DMS114 treated with DMSO at 0.1 percent for 48 hours (cell line): ENCODE data around the gene USP6NL.
A peak's percentile ranks its signal among the peaks of the same experiment; 100 is the strongest.

ENCODE experiments used
- DNase-seq: peaks from one replicate; lab custom pipeline; 2025; ENCODE audit not compliant: unreplicated experiment; lab: John Stamatoyannopoulos, UW

Gene USP6NL

DNA sequence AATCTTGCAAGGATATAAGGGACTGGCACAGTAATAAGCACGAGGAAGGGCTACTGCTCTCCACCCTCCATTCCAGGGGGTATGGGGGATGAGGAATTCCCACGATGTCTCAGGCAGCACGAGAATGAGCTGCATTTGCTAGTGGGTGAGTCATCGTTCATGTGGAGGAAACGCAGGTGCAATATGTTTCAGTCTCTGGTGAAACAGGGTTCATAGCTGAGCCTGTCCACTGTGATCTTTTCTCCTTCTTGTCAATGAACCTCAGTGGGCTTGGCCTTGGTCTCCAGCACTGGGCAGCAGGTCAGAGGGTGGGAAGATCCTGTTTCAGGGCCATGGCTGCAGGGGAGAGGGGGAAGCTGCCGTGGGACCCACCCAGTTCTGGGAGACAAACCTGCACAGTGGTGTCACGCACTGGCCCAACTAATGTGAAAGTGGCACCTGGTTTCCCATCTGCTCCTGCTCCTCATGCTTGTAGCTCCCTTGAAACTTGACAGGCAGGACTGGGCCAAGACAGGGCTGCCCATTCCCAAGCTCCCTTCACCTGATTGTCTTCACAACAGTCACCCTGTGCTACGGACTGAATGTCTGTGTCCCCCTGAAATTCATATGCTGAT is 181.9 kb downstream of the USP6NL start:
- no peak for DNase-seq

DNA sequence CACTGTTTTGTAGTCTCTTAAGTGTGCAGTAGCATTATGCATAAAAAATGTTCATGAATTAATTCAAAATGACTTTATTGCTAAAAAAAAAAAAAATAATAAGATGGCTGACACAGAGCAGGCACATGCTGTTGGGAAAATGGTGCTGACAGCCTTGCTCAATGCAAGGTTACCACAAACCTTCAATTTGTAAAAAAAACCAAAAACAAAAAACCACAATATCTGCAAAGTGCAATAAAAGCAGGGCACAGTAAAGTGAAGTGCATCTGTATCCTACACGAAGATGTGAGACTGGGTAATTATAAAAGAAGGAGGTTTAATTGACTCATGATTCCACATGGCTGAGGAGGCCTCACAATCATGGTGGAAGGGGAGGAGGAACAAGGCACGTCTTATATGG is 185.8 kb downstream of the USP6NL start:
- DNase-seq: no peak

DNA sequence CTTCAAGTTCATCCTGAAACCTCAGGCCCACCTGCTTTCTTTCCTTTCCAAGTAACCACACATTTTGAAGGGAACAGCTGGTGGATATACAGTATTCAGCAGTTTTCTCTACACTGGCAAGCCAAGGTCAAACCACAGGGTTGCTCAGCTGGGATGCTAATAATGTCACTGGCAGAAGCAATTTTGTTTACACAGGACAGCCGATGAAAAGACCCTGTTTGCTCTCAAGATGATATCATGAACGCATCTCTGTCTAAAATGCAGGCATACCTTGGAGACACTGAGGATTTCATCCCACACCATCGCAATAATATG is 186.2 kb downstream of the USP6NL start:
- no peak for DNase-seq

DNA sequence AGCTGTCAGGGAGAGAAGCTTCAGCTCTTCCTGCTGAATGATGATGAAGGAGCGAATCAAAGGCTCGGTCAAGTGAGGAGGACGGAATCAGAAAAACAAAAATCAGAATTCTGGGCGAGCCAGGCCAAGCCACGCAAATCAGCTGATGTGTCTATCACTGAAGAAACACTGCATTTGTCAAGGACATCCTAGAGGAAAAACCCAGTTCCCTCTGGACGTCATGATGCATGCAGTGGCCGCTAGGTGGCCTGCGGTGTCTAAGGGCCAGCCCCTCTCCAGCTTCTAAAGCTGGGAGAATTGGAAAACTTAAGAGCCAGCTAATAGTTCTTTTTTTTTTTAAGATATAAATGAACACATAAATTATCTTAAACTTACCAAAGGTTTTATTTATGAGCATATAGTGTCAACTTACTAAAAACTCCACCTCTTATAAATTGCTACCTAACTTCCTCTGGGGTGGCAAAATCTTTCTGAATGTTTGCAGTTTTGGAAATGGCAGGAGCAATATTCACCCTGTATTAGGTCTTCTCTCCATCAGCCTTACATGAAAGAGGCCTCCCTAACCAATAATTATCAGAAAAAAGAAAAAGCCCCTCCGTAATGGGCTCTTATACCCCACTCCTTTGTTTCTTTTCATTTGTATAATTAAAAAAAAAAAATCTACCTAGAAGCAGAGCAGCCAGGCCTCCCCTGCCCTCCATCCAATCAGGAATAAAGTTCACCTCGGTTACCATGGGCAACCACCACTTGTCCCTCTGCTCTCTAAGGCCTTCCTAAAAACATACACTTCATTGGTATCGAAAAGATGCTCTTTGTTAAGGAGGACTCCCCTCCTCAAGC is 186.8 kb downstream of the USP6NL start:
- peak; percentile 49 for DNase-seq

DNA sequence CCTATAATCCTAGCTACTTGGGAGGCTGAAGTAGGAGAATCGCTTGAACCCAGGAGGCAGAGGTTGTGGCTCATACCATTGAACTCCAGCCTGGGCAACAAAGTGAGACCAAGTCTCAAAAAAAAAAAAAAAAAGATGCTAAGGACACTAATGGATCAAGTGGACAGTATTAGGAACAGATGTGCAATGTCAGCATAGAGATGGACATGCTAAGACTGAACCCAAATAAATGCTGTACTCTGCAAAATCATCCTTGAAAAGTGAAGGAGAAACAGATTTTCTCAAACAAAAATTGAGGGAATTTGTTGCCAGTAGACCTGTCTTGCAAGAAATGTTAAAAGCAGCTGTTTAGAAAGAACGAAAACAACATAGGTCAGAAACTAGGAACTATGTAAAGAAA is 194.5 kb downstream of the USP6NL start:
- DNase-seq: no peak

DNA sequence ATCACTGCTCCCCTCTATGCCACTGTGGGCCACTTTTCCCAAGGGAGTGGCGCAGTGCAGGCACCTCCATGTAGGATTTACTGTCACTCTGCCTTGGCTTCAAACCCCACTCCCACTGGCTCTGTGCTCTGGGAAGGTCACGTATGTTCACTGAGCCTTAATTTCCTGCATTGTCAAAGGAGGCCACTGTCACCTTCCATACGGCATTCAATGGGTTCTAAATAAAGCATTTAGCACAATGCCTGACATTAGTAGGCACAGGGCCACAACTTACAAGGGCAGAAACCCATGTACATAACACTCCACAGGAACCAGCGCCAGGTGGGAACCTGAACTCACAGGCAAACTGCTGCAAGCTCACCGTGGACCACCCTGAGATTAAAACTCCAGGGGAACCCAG is 196.4 kb downstream of the USP6NL start:
- DNase-seq: no peak

DNA sequence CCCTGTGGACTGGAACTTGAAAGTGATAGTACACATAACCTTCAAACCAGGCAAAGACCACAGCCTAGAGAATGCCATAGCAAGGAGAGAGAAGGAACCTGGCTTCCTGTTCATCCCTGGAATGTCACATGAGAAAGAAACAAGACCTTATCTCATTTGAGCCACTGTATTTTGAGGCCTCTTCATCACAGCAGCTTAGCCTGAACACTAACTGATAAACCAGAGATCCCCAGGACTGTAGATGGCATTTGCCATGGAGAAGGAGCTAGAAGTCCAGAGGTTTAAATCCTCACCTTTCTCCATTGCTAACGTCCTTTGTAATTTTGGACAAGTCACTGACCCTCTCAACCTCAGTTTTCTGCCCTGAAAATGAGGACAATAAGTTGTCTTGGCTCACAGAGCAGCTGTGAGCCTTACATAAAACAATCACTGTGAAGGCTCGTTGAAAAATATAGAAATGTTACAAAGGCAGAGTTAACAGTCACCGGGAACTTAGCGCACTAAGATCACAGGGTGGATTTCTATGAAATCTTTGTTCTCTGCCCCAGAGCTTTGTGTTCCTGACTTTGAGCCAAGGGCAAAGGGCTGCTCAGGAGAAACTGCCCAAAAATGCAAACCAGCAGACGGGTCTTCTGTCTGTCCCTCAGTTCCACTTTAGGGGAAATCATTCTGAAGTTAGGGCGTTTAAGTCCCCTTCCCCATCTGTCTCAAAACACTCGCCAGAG is 197.0 kb downstream of the USP6NL start:
- no peak for DNase-seq

DNA sequence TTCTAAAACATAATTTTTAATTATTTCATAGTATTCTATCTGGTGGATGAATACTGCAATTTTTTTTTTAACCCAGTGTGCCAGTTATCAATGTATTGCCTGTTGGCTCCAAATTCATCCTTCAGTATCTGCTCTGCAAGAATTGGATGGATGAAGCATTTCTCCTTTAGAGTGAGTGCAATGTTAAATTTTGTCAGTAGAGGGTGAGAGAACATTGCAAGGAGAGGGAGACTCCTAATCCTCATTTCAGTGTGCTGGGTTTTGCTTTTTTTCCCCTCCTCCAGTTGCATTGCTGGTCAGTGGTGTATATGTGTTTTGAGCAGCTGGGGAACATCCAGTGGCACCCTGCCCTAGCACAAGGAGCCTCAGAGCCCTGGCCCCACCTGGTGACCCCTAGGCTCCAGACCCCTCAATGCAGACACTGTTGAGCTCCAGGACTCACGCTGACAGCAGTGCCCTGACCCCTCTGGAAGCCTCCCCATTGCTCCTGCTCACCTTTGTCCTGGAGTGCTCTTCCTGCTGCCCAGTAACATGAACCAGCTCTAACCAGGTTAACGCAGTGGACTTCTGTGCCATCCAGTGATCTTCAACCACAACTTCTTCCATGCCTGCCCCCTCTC is 199.4 kb downstream of the USP6NL start:
- DNase-seq: no peak

DNA sequence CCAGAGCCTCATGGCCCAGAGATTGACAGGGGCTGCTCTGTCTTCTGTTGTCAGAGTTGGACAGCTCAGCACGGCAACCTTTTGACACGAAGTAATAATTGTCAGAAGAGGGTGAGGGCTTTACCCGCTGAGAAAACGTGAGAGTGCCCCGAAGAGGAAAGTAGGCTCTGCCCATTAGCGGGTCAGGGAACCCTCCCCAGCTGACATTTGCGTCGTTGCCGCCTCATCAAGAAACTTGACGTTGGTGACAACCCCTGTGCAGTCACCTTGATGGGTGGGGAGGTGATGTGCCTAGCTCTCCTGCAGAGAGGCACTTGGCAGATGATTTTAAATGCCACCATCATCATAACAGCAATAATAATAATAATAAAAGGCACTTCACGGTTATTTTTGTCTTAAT is 202.1 kb downstream of the USP6NL start:
- DNase-seq: no peak

DNA sequence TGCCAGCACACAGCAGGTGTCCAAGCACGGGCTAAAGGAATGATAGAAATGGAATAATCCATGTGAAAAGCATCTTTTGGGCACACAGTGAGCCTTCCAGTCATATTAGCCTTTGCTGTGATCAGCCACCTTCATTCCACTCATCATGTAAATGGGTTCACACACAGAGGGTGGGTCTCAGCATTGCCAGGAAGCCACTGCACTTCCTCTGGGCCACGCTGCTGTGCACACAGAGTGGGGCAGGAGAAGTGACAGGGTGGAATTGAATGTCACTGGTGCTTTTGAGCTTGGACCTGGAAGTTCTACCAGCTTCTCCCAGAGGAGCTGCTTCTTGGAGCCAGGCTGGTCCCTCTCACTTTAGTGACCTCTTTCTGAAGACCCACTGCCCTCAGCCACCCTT is 203.5 kb downstream of the USP6NL start:
- no peak for DNase-seq

DNA sequence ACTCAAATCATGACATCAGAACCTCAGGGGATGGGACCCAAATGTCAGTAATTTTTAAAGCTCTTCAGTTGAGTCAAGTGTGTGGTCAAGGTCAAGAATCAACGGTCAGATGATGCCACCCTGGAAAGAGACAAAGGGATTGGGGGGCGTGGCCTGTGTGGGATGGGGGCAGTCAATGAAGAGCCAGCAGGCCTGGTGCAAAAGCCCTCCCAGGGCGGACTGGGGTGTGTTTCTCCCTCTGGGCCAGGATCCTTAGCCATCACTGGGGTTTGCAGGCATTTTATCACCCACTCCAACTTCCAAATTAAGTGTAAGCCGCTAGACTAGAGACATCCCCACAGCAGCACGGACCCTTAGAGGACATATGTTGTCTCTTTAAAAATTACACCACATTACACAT is 204.7 kb downstream of the USP6NL start:
- no peak for DNase-seq

DNA sequence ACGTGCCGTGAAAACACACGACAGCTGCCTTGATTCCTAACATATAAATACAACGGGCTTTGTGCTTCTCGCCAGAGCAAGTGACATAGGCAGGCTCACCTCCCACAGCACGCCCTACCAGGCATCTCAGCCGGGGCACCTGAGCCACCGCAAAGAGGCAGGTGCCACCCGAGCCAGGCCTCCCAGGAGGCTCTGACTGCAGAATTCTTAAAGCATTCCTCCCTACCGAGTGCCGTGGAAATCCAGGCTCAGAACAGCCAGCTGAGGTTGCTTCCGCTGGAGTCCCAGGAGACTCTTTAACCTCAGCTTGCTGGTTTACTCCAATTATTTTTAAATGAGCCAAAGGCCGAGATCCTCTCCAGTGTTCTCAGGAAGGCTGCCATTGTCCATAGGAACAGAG is 206.5 kb downstream of the USP6NL start:
- DNase-seq: no peak
